ENCODE data around the gene EHD2. TPM values are rescaled to one million over a fixed set of nuclear protein-coding genes. Genes with fewer than 3 reads are reported as not detected.

The EHD2 gene
- total and polyA plus RNA-seq, 5 donors from 2014 or later, result 0.05 to 0.86 TPM; not detected in 3

DNA sequence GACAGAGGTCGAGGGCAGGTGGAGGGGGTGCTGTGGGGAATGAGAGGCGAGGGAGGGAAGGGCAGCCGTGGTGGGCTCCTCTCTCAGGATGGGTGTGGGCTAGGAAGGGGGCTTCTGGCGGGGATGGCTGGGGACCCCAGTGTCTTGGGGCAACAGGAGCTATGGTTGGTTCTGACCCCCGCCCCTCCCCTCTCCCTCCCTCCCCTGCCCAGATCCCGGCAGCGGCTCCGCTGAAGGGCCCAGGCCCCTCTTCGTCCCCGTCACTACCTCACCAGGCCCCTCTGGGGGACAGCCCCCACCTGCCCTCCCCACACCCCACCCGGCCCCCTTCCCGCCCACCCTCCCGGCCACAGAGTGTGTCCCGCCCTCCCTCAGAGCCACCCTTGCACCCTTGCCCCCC, 19.3 kb upstream of the EHD2 start:
- H3K4me3 ChIP-seq (ENCODE audit: low read depth, low read length), result no peak overlapping the region
- no peaks in the 10 kb centered on the region for H3K27me3 Mint-ChIP-seq
- H3K4me1 Mint-ChIP-seq, result peaks cover 0 to 2% (median 0%) of the 10 kb centered on the region in 4 donors
- H3K9me3 Mint-ChIP-seq, result no peaks in the 10 kb centered on the region
- no peak overlapping the region for H3K27ac ChIP-seq (ENCODE audit: insufficient read depth, low read length, poor library complexity, severe bottlenecking)
- DNase-seq (no peak), ATAC-seq (ENCODE audit: low read depth in 2 of 2) (no peak)
- H3K27me3 ChIP-seq (ENCODE audit: control insufficient read depth, insufficient read depth, low read length), result no peaks in the 10 kb centered on the region
- H3K4me1 ChIP-seq (ENCODE audit: control insufficient read depth, insufficient read depth, low read length, poor library complexity, severe bottlenecking), result no peaks in the 10 kb centered on the region
- no peak overlapping the region for H3K27ac Mint-ChIP-seq
- no peak overlapping the region for H3K4me3 Mint-ChIP-seq
- peaks cover 24% of the 10 kb centered on the region for H3K36me3 ChIP-seq (ENCODE audit: control insufficient read depth, insufficient read depth, low read length)
- no peaks in the 10 kb centered on the region for H3K9me3 ChIP-seq (ENCODE audit: control insufficient read depth in 2 of 2, low read length in 2 of 2)
- H3K36me3 Mint-ChIP-seq, result peaks cover 20% of the 10 kb centered on the region

DNA sequence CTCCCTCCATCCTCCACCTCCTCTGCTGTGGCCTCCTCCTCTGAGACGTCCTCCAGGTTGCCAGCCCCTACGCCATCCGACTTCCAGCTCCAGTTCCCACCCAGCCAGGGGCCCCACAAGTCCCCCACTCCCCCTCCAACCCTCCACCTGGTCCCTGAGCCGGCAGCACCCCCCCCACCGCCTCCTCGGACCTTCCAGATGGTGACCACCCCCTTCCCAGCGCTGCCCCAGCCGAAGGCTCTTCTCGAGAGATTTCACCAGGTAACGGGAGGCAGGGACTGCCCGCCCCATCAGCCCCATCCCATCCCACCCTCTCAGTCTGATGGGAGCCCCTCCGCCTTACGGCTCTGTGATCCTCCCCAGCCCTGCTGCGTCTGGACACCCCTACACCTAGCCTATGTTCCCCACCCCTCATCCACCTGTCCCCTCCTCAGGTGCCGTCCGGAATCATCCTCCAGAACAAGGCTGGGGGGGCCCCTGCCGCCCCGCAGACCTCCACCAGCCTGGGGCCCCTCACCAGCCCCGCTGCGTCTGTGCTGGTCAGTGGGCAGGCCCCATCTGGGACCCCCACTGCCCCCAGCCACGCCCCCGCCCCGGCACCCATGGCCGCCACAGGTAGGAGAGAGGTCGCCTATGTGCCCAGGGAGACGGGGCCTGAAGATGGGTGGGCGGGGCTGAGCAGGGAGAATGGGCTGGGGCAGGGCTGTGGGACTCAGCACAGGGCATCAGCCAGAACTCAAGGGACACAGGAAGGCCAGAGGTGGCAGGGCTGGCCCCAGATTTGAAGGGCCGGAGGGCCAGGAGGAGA, 18.6 kb upstream of the EHD2 start:
- Mint-ChIP-seq H3K9me3 (no peaks in the 10 kb centered on the region), H3K36me3 (peaks cover 20% of the 10 kb centered on the region), H3K27me3 (no peaks in the 10 kb centered on the region), H3K27ac (no peak overlapping the region), H3K4me3 (no peak overlapping the region), H3K4me1 (peaks cover 0 to 2% (median 0%) of the 10 kb centered on the region in 4 donors)
- H3K4me3 ChIP-seq (ENCODE audit: low read depth, low read length), result no peak overlapping the region
- H3K27me3 ChIP-seq (ENCODE audit: control insufficient read depth, insufficient read depth, low read length), result no peaks in the 10 kb centered on the region
- peaks cover 28% of the 10 kb centered on the region for H3K36me3 ChIP-seq (ENCODE audit: control insufficient read depth, insufficient read depth, low read length)
- H3K9me3 ChIP-seq (ENCODE audit: control insufficient read depth in 2 of 2, low read length in 2 of 2), result no peaks in the 10 kb centered on the region
- no peak overlapping the region for H3K27ac ChIP-seq (ENCODE audit: insufficient read depth, low read length, poor library complexity, severe bottlenecking)
- DNase-seq (no peak), ATAC-seq (ENCODE audit: low read depth in 2 of 2) (no peak)
- H3K4me1 ChIP-seq (ENCODE audit: control insufficient read depth, insufficient read depth, low read length, poor library complexity, severe bottlenecking), result no peaks in the 10 kb centered on the region

DNA sequence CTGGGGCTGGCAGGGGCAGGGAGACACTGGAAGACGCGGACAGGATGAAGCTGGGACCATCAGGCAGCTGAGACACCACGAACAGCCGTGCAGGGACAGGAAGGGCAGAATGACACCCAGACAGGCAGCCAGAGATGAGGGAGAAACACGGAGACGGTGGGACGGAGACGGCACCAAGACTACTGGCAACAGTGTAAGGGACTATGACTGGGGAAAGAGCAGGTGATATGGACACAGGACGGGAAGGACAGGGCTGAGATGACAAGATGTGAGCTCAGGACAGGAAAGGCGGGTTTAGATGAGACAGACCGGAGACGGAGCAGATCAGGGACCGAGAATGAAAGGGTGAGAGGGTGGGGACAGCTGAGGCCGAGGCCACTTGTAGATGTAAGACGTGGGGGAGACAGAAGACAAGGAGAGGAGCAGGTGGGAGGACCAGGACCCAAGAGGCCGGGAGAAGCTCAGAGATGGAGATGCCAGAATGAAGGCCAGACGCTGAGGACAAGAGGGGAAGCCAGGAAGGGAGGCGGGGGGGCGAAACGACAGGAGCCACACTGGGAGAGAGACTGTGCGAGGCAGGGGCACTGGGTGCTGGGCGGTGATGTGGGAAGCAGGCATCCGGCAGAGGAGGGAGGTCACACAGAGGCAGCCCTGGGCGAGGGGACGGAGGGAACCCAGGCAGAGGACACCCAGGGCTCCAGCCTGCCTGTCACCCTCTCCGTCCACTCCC, 17.5 kb upstream of the EHD2 start:
- no peak overlapping the region for H3K27ac ChIP-seq (ENCODE audit: insufficient read depth, low read length, poor library complexity, severe bottlenecking)
- Mint-ChIP-seq H3K4me3 (no peak overlapping the region), H3K9me3 (no peaks in the 10 kb centered on the region), H3K36me3 (peaks cover 15% of the 10 kb centered on the region), H3K27ac (peak overlapping the region; percentile 10 to 79 (median 45)), H3K4me1 (no peaks in the 10 kb centered on the region), H3K27me3 (no peaks in the 10 kb centered on the region)
- H3K36me3 ChIP-seq (ENCODE audit: control insufficient read depth, insufficient read depth, low read length), result peaks cover 34% of the 10 kb centered on the region
- no peaks in the 10 kb centered on the region for H3K27me3 ChIP-seq (ENCODE audit: control insufficient read depth, insufficient read depth, low read length)
- H3K9me3 ChIP-seq (ENCODE audit: control insufficient read depth in 2 of 2, low read length in 2 of 2), result no peaks in the 10 kb centered on the region
- ATAC-seq (ENCODE audit: low read depth in 2 of 2), result no peak
- H3K4me1 ChIP-seq (ENCODE audit: control insufficient read depth, insufficient read depth, low read length, poor library complexity, severe bottlenecking), result no peaks in the 10 kb centered on the region
- no peak overlapping the region for H3K4me3 ChIP-seq (ENCODE audit: low read depth, low read length)
- no peak for DNase-seq

DNA sequence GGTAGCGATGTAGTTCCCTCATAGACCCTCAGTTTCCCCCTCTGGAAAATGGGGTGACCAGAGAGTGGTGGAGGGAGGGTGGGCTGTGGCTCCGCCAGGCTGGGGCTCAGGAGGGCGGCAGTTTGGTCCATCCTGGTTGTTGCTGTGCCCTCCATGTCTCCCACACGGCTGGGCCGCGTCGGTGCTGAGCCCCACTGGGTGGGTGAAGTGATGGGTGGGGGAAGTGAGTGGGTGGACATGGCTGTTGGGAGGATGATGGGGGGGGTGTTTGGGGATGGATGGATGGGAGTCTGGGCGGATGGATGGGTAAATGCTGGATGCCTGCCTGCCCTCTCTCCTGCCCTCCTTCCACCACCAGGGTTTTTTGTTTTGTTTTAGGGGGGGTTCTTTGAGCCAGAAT, 16.6 kb upstream of the EHD2 start:
- peaks cover 35% of the 10 kb centered on the region for H3K36me3 ChIP-seq (ENCODE audit: control insufficient read depth, insufficient read depth, low read length)
- H3K4me1 ChIP-seq (ENCODE audit: control insufficient read depth, insufficient read depth, low read length, poor library complexity, severe bottlenecking), result no peaks in the 10 kb centered on the region
- no peaks in the 10 kb centered on the region for H3K4me1 Mint-ChIP-seq
- no peak for ATAC-seq (ENCODE audit: low read depth in 2 of 2)
- no peaks in the 10 kb centered on the region for H3K27me3 Mint-ChIP-seq
- H3K4me3 Mint-ChIP-seq, result no peak overlapping the region
- H3K4me3 ChIP-seq (ENCODE audit: low read depth, low read length), result no peak overlapping the region
- H3K9me3 Mint-ChIP-seq, result no peaks in the 10 kb centered on the region
- no peaks in the 10 kb centered on the region for H3K9me3 ChIP-seq (ENCODE audit: control insufficient read depth in 2 of 2, low read length in 2 of 2)
- H3K27ac Mint-ChIP-seq, result no peak overlapping the region
- H3K36me3 Mint-ChIP-seq, result peaks cover 11% of the 10 kb centered on the region
- DNase-seq, result no peak
- no peaks in the 10 kb centered on the region for H3K27me3 ChIP-seq (ENCODE audit: control insufficient read depth, insufficient read depth, low read length)
- H3K27ac ChIP-seq (ENCODE audit: insufficient read depth, low read length, poor library complexity, severe bottlenecking), result no peak overlapping the region

DNA sequence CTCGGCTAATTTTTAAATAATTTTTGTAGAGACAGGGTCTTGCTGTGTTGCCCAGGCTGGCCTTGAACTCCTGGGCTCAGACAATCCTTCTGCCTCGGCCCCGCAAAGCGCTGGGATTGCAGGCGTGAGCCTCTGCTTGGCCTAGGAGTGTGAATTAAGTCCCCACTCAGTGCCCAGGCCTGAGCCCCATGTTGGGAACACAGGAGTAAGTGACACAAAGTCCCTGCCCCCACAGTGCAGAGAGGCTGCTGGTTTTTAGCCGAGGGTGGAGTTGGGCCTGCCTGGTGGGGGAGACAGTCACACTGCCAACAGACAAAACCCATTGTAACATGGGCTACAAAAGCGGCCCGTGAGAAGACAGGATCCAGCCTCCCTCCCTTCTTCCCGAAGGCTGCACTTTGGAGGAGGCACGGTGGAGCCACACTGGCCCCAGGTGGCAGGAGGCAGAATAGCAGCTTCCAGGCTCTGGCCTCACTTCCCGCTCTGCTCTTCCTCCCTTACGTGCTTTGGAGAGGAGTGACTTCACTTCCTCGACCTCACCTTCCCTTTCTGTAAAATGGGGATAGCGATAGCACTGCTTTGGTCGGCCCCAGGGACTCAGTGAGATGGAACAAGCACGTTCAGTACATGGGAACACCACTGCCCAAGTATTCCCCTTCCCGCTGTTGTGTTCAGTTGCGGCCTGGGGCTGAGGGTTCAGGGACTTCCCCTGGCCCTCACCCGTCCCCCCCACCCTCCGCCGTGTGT, 15.2 kb upstream of the EHD2 start:
- no peaks in the 10 kb centered on the region for H3K27me3 ChIP-seq (ENCODE audit: control insufficient read depth, insufficient read depth, low read length)
- no peaks in the 10 kb centered on the region for H3K9me3 Mint-ChIP-seq
- H3K27me3 Mint-ChIP-seq, result no peaks in the 10 kb centered on the region
- H3K27ac ChIP-seq (ENCODE audit: insufficient read depth, low read length, poor library complexity, severe bottlenecking), result no peak overlapping the region
- H3K27ac Mint-ChIP-seq, result peak overlapping the region in 1 of 3 donors; percentile 48
- H3K4me1 Mint-ChIP-seq, result peaks cover 0 to 2% (median 0%) of the 10 kb centered on the region in 4 donors
- H3K4me3 Mint-ChIP-seq, result no peak overlapping the region
- H3K36me3 Mint-ChIP-seq, result peaks cover 7% of the 10 kb centered on the region
- peaks cover 38% of the 10 kb centered on the region for H3K36me3 ChIP-seq (ENCODE audit: control insufficient read depth, insufficient read depth, low read length)
- H3K4me3 ChIP-seq (ENCODE audit: low read depth, low read length), result no peak overlapping the region
- DNase-seq (peak; percentile 32 to 64 (median 41)), ATAC-seq (ENCODE audit: low read depth in 2 of 2) (peak; percentile 54 to 60)
- no peaks in the 10 kb centered on the region for H3K9me3 ChIP-seq (ENCODE audit: control insufficient read depth in 2 of 2, low read length in 2 of 2)
- H3K4me1 ChIP-seq (ENCODE audit: control insufficient read depth, insufficient read depth, low read length, poor library complexity, severe bottlenecking), result no peaks in the 10 kb centered on the region

DNA sequence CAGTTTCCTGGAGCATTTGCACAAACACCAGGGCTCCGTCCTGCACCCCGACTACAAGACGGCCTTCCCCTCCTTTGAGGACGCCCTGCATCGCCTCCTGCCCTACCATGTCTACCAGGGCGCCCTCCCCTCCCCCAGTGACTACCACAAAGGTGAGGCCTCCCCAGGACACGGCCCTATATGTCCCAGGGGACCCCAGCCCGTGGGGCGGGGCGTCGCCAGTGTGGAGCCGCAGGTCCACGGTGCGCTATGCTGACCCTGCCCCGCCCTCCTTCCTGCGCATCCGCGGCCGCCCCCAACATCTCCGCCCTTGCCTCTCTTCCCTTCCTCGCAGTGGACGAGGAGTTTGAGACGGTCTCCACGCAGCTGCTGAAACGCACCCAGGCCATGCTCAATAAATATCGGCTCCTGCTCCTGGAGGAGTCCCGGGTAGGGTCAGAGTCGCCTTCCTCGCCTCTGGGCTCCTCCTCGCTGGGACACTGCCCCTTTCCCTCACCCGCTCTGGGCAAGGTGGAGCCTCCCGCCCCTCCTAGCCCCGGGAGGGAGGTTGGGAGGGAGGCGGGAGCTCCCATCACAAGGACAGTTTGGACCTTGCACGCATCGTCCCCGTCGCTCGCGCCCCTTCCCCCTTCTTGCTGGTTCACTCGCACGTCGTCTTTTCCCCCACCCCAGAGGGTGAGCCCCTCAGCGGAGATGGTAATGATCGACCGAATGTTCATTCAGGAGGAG, 14.4 kb upstream of the EHD2 start:
- Histone ChIP-seq H3K4me1 (ENCODE audit: control insufficient read depth, insufficient read depth, low read length, poor library complexity, severe bottlenecking) (no peaks in the 10 kb centered on the region), H3K27me3 (ENCODE audit: control insufficient read depth, insufficient read depth, low read length) (no peaks in the 10 kb centered on the region), H3K9me3 (ENCODE audit: control insufficient read depth in 2 of 2, low read length in 2 of 2) (no peaks in the 10 kb centered on the region), H3K36me3 (ENCODE audit: control insufficient read depth, insufficient read depth, low read length) (peaks cover 35% of the 10 kb centered on the region), H3K4me3 (ENCODE audit: low read depth, low read length) (no peak overlapping the region), H3K27ac (ENCODE audit: insufficient read depth, low read length, poor library complexity, severe bottlenecking) (no peak overlapping the region)
- Mint-ChIP-seq H3K27ac (no peak overlapping the region), H3K4me1 (peaks cover 0 to 6% (median 0%) of the 10 kb centered on the region in 4 donors), H3K36me3 (peaks cover 11% of the 10 kb centered on the region), H3K27me3 (no peaks in the 10 kb centered on the region), H3K9me3 (no peaks in the 10 kb centered on the region), H3K4me3 (no peak overlapping the region)
- no peak for DNase-seq
- ATAC-seq (ENCODE audit: low read depth in 2 of 2), result no peak

DNA sequence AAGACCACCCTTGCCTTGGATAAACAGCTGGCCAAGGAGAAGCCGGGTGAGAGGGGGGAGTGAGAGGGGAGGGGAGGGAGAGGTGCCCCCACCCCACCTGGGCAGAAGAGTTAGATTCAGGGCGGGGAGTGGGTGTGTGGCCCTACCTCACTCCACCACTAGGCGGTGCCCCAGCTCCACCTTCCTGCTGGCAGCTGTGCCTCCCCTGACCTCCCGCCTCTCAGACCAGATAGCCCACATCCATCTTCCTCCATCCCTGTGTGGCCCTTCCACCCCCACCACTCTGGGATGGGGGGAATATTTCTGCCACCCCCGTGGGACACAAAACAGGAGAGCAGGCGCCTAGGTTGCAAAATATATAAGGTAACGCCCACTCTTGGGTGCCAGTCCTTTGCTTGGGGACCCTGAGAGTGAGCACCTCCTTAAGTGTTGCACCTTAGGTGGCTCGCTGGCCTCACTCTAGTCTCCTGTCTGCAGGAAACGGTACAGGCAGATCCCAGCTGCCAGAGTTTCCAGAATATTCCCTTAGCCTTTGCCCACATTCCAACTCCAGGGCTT, 13.8 kb upstream of the EHD2 start:
- DNase-seq, result peak; percentile 21 to 39 (median 33)

More for the DNA sequence above, 13.8 kb upstream of the EHD2 start:
- Mint-ChIP-seq H3K9me3 (no peaks in the 10 kb centered on the region), H3K4me1 (peaks cover 0 to 6% (median 0%) of the 10 kb centered on the region in 4 donors), H3K36me3 (peaks cover 11% of the 10 kb centered on the region), H3K27ac (no peak overlapping the region), H3K27me3 (no peaks in the 10 kb centered on the region), H3K4me3 (no peak overlapping the region)
- Histone ChIP-seq H3K36me3 (ENCODE audit: control insufficient read depth, insufficient read depth, low read length) (peaks cover 35% of the 10 kb centered on the region), H3K4me1 (ENCODE audit: control insufficient read depth, insufficient read depth, low read length, poor library complexity, severe bottlenecking) (no peaks in the 10 kb centered on the region), H3K27ac (ENCODE audit: insufficient read depth, low read length, poor library complexity, severe bottlenecking) (no peak overlapping the region), H3K9me3 (ENCODE audit: control insufficient read depth in 2 of 2, low read length in 2 of 2) (no peaks in the 10 kb centered on the region), H3K4me3 (ENCODE audit: low read depth, low read length) (no peak overlapping the region), H3K27me3 (ENCODE audit: control insufficient read depth, insufficient read depth, low read length) (no peaks in the 10 kb centered on the region)
- ATAC-seq (ENCODE audit: low read depth in 2 of 2), result no peak

Data from CD4-positive, CD25-positive, alpha-beta regulatory T cell (primary cell).